Liver (tissue), 3 donors: ENCODE results near the gene GSTP1.
A peak's percentile ranks its signal among the peaks of the same experiment; 100 is the strongest.

Source experiments
- ATF3 ChIP-seq: IDR thresholded peaks from 2 replicates; pipeline ENCODE4 v1.6.1; 2016; ENCODE audit warnings: antibody characterized with exemption
- CTCF ChIP-seq: fragments of 150-350 bp; IDR thresholded peaks from 2 replicates; pipeline ENCODE4 v1.5.1; 2017; ENCODE audit warnings: improper control_type of control experiment, low read depth, low read length; ENCODE audit not compliant: missing input control
- EGR1 ChIP-seq, 2 donors: IDR thresholded peaks; 2 replicates each; pipeline ENCODE4 v1.6.1; 2016 to 2018; ENCODE audit warnings: antibody characterized with exemption in 2 of 2, low read depth in 2 of 2
- GABPA ChIP-seq, 2 donors: IDR thresholded peaks in 1 of 2; conservative IDR thresholded peaks in 1 of 2; 2 replicates each; pipeline ENCODE4 v1.6.1; 2016; ENCODE audit warnings: antibody characterized with exemption in 2 of 2, mild to moderate bottlenecking in 1 of 2, moderate library complexity in 1 of 2
- MAX ChIP-seq: IDR thresholded peaks from 2 replicates; pipeline ENCODE4 v1.6.1; 2016; ENCODE audit warnings: antibody characterized with exemption
- RAD21 ChIP-seq, 2 donors: IDR thresholded peaks; 2 replicates each; pipeline ENCODE4 v1.6.1; 2016; ENCODE audit warnings: antibody characterized with exemption in 2 of 2, mild to moderate bottlenecking in 2 of 2
- REST ChIP-seq: IDR thresholded peaks from 2 replicates; pipeline ENCODE4 v1.6.1; 2016; ENCODE audit warnings: antibody characterized with exemption, mild to moderate bottlenecking
- SP1 ChIP-seq: IDR thresholded peaks from 2 replicates; pipeline ENCODE4 v1.6.1; 2018; ENCODE audit warnings: antibody characterized with exemption, mild to moderate bottlenecking
- TAF1 ChIP-seq: conservative IDR thresholded peaks from 2 replicates; pipeline ENCODE4 v1.6.1; 2016; ENCODE audit warnings: antibody characterized with exemption, mild to moderate bottlenecking
- YY1 ChIP-seq: IDR thresholded peaks from 2 replicates; pipeline ENCODE4 v1.6.1; 2016; ENCODE audit warnings: antibody characterized with exemption, mild to moderate bottlenecking
- ZBTB33 ChIP-seq: IDR thresholded peaks from 2 replicates; pipeline ENCODE4 v1.6.1; 2016; ENCODE audit warnings: antibody characterized with exemption
- donor health status: healthy.
- donor health status: healthy.

- TF ChIP-seq CTCF = no peak
- TF ChIP-seq REST = no peak
- no peak for TF ChIP-seq ATF3
- peak; percentile 12 for TF ChIP-seq YY1
- TF ChIP-seq RAD21 (IDR thresholded peaks at IDR 0.05) = no peak
- no peak for TF ChIP-seq SP1
- no peak for TF ChIP-seq ZBTB33
- no peak for TF ChIP-seq MAX
- no peak for TF ChIP-seq GABPA (IDR thresholded peaks at IDR 0.05 in 1 of 2, conservative IDR thresholded peaks at IDR 0.05 in 1 of 2)
- TF ChIP-seq TAF1 = no peak
- TF ChIP-seq EGR1 (IDR thresholded peaks at IDR 0.05; ENCODE audit: low read depth in 2 of 2) = no peak
Measured at GRCh38 chr11:67558084-67558772, 25.4 kb upstream of the GSTP1 start.
